Neural cell (in vitro differentiated cells): ENCODE data around the gene LUC7L3.

ENCODE experiments used
- EP300 ChIP-seq: fragments of 450-650 bp; conservative IDR thresholded peaks from 2 replicates; pipeline ENCODE4 v1.6.1; 2014; ENCODE audit warnings: antibody characterized with exemption, mild to moderate bottlenecking, moderate library complexity; ENCODE audit not compliant: poor library complexity, severe bottlenecking
- EZH2 ChIP-seq: fragments of 200-600, 300-800 bp; shearing (Covaris generic), sonication (generic); IDR thresholded peaks from 2 replicates; pipeline ENCODE4 v1.6.1; 2014; ENCODE audit warnings: antibody characterized with exemption, low read length, borderline replicate concordance, mild to moderate bottlenecking; ENCODE audit not compliant: insufficient read depth, poor library complexity, severe bottlenecking
- MXI1 ChIP-seq: fragments of 450-650 bp; conservative IDR thresholded peaks from 2 replicates; pipeline ENCODE4 v1.6.1; 2014; ENCODE audit warnings: antibody characterized with exemption, mild to moderate bottlenecking; ENCODE audit not compliant: poor library complexity, severe bottlenecking
- POLR2AphosphoS5 ChIP-seq: IDR thresholded peaks from 2 replicates; pipeline ENCODE4 v1.6.1; 2012
- TF ChIP-seq, protein P1 (sequence below): fragments of 450-650 bp; IDR thresholded peaks from 2 replicates; pipeline ENCODE4 v1.5.1; 2014; ENCODE audit warnings: antibody characterized with exemption, mild to moderate bottlenecking, moderate library complexity; ENCODE audit not compliant: poor library complexity, severe bottlenecking

DNA sequence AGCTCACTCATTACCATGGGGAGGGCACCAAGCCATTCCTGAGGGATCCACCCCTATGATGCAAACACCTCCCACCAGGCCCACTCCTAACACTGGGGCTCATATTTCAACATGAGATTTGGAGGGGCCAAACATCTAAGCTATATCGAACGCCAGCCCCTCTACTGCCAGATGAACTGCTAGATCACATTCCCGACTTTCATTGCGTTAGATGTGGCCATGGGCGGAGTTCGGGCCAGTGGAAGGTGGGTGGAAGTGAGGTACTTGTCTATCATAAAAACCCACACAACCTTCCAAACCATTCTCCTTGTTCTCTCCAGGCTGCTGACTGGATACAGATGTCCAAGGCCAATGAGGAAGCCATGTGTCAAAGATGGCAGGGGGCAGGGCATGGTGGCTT lies 75.0 kb downstream of the LUC7L3 start:
- no peak for TF ChIP-seq EZH2
- TF ChIP-seq, protein P1, sequence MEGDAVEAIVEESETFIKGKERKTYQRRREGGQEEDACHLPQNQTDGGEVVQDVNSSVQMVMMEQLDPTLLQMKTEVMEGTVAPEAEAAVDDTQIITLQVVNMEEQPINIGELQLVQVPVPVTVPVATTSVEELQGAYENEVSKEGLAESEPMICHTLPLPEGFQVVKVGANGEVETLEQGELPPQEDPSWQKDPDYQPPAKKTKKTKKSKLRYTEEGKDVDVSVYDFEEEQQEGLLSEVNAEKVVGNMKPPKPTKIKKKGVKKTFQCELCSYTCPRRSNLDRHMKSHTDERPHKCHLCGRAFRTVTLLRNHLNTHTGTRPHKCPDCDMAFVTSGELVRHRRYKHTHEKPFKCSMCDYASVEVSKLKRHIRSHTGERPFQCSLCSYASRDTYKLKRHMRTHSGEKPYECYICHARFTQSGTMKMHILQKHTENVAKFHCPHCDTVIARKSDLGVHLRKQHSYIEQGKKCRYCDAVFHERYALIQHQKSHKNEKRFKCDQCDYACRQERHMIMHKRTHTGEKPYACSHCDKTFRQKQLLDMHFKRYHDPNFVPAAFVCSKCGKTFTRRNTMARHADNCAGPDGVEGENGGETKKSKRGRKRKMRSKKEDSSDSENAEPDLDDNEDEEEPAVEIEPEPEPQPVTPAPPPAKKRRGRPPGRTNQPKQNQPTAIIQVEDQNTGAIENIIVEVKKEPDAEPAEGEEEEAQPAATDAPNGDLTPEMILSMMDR = no peak
- TF ChIP-seq POLR2AphosphoS5 = no peak
- no peak for TF ChIP-seq EP300
- TF ChIP-seq MXI1 = no peak
